Astrocyte (in vitro differentiated cells and primary cell): ENCODE results near the gene CCDC187.

Source experiments
- CTCF ChIP-seq: IDR thresholded peaks from 2 replicates; pipeline ENCODE4 v1.5.1; 2011; ENCODE audit warnings: low read depth, mild to moderate bottlenecking, inconsistent platforms, low read length, moderate library complexity; ENCODE audit not compliant: insufficient read depth
- EZH2 ChIP-seq: IDR thresholded peaks from 2 replicates; pipeline ENCODE4 v1.6.1; 2012; ENCODE audit warnings: mild to moderate bottlenecking, low read length, inconsistent platforms; ENCODE audit not compliant: insufficient read depth

GRCh38 chr9:136218673-136219072 is 85.2 kb downstream of the CCDC187 start:
- TF ChIP-seq CTCF (no peak), EZH2 (no peak)
